Measurements from ENCODE around the gene HPS3. TPM values are rescaled to one million over a fixed set of nuclear protein-coding genes. Genes with fewer than 3 reads are reported as not detected.

HPS3 gene
- total RNA-seq, 1 experiment from 2014 or later, result 68.0 TPM

DNA sequence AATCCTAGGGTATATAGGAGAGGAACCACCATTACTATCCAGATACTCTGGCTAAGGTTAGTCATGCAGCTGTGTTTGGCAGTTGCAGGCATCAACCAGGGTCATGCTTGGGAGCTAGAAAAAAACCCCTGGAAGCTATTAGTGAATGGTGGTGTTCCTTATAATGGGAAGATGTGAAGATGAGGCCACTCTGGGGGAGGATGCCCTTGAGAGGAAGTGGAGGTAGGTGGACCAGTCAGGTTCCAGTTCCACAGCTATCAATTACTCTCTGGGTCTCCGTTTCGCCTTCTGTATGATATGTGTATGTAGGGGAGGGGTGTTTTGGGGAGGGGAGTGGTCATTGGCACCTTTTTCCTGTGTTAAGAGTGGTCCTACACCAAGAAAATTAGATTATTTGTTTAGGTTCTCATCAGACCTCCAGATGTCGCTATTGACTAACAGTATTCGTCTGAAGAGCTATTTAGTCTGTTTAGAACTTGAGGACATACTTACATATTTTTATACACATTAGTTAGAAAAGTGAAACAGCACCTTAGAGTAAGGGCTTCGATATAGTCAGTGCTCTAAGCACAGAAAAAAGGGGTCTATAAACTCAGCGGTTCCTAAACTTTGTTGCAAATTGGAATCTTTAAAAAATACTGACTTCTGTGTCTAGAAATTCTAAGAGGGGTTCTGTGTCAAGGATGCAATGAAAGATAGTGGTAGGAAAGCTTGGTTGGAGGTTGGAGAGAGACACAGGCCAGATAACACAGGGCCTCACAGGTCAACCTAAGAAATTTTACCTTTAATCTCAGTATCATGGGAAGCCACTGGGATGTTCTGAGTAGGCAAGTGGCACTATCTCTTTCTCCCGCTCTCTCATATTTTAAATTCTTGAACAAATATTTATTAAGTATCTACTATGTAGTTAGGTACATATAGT, 9.1 kb upstream of the HPS3 start:
- peak; percentile 75 for TF ChIP-seq CTCF (IDR thresholded peaks at IDR 0.05)
- TF ChIP-seq, protein P1, sequence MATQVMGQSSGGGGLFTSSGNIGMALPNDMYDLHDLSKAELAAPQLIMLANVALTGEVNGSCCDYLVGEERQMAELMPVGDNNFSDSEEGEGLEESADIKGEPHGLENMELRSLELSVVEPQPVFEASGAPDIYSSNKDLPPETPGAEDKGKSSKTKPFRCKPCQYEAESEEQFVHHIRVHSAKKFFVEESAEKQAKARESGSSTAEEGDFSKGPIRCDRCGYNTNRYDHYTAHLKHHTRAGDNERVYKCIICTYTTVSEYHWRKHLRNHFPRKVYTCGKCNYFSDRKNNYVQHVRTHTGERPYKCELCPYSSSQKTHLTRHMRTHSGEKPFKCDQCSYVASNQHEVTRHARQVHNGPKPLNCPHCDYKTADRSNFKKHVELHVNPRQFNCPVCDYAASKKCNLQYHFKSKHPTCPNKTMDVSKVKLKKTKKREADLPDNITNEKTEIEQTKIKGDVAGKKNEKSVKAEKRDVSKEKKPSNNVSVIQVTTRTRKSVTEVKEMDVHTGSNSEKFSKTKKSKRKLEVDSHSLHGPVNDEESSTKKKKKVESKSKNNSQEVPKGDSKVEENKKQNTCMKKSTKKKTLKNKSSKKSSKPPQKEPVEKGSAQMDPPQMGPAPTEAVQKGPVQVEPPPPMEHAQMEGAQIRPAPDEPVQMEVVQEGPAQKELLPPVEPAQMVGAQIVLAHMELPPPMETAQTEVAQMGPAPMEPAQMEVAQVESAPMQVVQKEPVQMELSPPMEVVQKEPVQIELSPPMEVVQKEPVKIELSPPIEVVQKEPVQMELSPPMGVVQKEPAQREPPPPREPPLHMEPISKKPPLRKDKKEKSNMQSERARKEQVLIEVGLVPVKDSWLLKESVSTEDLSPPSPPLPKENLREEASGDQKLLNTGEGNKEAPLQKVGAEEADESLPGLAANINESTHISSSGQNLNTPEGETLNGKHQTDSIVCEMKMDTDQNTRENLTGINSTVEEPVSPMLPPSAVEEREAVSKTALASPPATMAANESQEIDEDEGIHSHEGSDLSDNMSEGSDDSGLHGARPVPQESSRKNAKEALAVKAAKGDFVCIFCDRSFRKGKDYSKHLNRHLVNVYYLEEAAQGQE (IDR thresholded peaks at IDR 0.05; ENCODE audit: insufficient read depth in 1 of 2, low read depth in 2 of 2, low read length in 1 of 2), result no peak
- no peaks in the 10 kb centered on the region for H3K36me3 ChIP-seq (ENCODE audit: control insufficient read depth, insufficient read depth, low read length)
- H3K4me1 ChIP-seq (ENCODE audit: control insufficient read depth, insufficient read depth, low read length), result peaks cover 4% of the 10 kb centered on the region
- peak overlapping the region; percentile 79 for H3K27ac ChIP-seq (ENCODE audit: low read length)
- DNase-seq (ENCODE audit: low read depth, low spot score), result peak; percentile 76
- H3K9me3 ChIP-seq (ENCODE audit: control insufficient read depth, insufficient read depth, low read depth, low read length), result no peaks in the 10 kb centered on the region
- BruUV-seq (replicated peaks), result no TSS peak
- ATAC-seq, result peak; percentile 87
- intact Hi-C loops (cut with micrococcal nuclease; ENCODE audit: unreplicated experiment) (loop anchor here (1.0 to 5.0 kb wide), 5 partner anchors 153 to 368 kb away; partner anchors contain the start of gene TM4SF18), in situ Hi-C loops (cut with HindIII; ENCODE audit: low pct_unique_long_range_greater_than_20kb, low sequenced_read_pairs) (no loop called here)
- POLR2A ChIA-PET, result no interaction called here
- no peaks in the 10 kb centered on the region for H3K27me3 ChIP-seq (ENCODE audit: control insufficient read depth, insufficient read depth, low read length)
- H3K4me3 ChIP-seq (ENCODE audit: low read depth in 2 of 2, low read length in 2 of 2), result no peak overlapping the region
- CTCF ChIA-PET, result interaction anchor here (0.6 to 2.0 kb wide), 13 partner anchors 9 to 538 kb away, joined by 3 to 10 read pairs (median 3); partner anchors contain the start of gene HPS3

GRCh38 chr3:149122721-149123578, 6.5 kb upstream of the HPS3 start:
- Histone ChIP-seq H3K4me3 (ENCODE audit: low read depth in 2 of 2, low read length in 2 of 2) (no peak overlapping the region), H3K9me3 (ENCODE audit: control insufficient read depth, insufficient read depth, low read depth, low read length) (no peaks in the 10 kb centered on the region), H3K4me1 (ENCODE audit: control insufficient read depth, insufficient read depth, low read length) (peaks cover 4% of the 10 kb centered on the region), H3K27ac (ENCODE audit: low read length) (peak overlapping the region; percentile 31; the same call in 1 of the 2 replicates), H3K27me3 (ENCODE audit: control insufficient read depth, insufficient read depth, low read length) (no peaks in the 10 kb centered on the region), H3K36me3 (ENCODE audit: control insufficient read depth, insufficient read depth, low read length) (no peaks in the 10 kb centered on the region)
- in situ Hi-C loops (cut with HindIII; ENCODE audit: low pct_unique_long_range_greater_than_20kb, low sequenced_read_pairs) (no loop called here), intact Hi-C loops (cut with micrococcal nuclease; ENCODE audit: unreplicated experiment) (loop anchor here (5.0 kb wide), 2 partner anchors 166 to 209 kb away; partner anchors contain the start of gene TM4SF18)
- BruUV-seq (replicated peaks), result no TSS peak
- ATAC-seq (no peak), DNase-seq (ENCODE audit: low read depth, low spot score) (no peak)
- TF ChIP-seq POLR2AphosphoS5 (IDR thresholded peaks at IDR 0.05; ENCODE audit: low read depth, low read length) (no peak), TCF7L2 (IDR thresholded peaks at IDR 0.05; ENCODE audit: low read depth, low read length) (no peak), CTCF (IDR thresholded peaks at IDR 0.05) (no peak), SIN3A (IDR thresholded peaks at IDR 0.05; ENCODE audit: borderline replicate concordance, insufficient read depth, low read depth, low read length) (no peak)
- TF ChIP-seq, protein P1 (IDR thresholded peaks at IDR 0.05; ENCODE audit: insufficient read depth in 1 of 2, low read depth in 2 of 2, low read length in 1 of 2), result no peak
- ChIA-PET POLR2A (no interaction called here), CTCF (no interaction called here)

Data from Panc1 (cell line).